Measurements from ENCODE around the gene NCAM1.

DNA sequence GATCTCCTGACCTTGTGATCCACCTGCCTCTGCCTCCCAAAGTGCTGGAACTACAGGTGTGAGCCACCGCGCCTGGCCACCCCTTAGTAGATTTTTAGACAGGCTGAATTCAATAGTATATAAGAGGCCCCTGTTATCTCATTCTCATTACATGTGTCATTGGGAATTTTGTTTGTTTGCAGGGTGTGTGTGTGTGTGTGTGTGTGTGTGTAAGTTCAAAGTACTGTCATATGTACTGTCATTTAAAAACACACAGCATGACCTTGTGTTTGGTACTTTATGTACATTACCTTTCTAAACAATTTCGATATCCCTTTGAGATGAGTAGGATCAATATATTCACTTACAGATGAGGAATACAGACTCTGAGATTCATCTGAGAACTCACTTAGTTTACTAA is 234.5 kb downstream of the NCAM1 start:
- TF ChIP-seq, protein P1, sequence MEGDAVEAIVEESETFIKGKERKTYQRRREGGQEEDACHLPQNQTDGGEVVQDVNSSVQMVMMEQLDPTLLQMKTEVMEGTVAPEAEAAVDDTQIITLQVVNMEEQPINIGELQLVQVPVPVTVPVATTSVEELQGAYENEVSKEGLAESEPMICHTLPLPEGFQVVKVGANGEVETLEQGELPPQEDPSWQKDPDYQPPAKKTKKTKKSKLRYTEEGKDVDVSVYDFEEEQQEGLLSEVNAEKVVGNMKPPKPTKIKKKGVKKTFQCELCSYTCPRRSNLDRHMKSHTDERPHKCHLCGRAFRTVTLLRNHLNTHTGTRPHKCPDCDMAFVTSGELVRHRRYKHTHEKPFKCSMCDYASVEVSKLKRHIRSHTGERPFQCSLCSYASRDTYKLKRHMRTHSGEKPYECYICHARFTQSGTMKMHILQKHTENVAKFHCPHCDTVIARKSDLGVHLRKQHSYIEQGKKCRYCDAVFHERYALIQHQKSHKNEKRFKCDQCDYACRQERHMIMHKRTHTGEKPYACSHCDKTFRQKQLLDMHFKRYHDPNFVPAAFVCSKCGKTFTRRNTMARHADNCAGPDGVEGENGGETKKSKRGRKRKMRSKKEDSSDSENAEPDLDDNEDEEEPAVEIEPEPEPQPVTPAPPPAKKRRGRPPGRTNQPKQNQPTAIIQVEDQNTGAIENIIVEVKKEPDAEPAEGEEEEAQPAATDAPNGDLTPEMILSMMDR (IDR thresholded peaks at IDR 0.05; ENCODE audit: insufficient read depth, low read length): no peak
- no peak for TF ChIP-seq GABPA (IDR thresholded peaks at IDR 0.05; ENCODE audit: low read depth)
- TF ChIP-seq, protein P2, sequence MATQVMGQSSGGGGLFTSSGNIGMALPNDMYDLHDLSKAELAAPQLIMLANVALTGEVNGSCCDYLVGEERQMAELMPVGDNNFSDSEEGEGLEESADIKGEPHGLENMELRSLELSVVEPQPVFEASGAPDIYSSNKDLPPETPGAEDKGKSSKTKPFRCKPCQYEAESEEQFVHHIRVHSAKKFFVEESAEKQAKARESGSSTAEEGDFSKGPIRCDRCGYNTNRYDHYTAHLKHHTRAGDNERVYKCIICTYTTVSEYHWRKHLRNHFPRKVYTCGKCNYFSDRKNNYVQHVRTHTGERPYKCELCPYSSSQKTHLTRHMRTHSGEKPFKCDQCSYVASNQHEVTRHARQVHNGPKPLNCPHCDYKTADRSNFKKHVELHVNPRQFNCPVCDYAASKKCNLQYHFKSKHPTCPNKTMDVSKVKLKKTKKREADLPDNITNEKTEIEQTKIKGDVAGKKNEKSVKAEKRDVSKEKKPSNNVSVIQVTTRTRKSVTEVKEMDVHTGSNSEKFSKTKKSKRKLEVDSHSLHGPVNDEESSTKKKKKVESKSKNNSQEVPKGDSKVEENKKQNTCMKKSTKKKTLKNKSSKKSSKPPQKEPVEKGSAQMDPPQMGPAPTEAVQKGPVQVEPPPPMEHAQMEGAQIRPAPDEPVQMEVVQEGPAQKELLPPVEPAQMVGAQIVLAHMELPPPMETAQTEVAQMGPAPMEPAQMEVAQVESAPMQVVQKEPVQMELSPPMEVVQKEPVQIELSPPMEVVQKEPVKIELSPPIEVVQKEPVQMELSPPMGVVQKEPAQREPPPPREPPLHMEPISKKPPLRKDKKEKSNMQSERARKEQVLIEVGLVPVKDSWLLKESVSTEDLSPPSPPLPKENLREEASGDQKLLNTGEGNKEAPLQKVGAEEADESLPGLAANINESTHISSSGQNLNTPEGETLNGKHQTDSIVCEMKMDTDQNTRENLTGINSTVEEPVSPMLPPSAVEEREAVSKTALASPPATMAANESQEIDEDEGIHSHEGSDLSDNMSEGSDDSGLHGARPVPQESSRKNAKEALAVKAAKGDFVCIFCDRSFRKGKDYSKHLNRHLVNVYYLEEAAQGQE (IDR thresholded peaks at IDR 0.05; ENCODE audit: insufficient replicate concordance, low read depth): no peak

All from HL-60 (cell line).